GM12874 (cell line): ENCODE data around the gene TNNT2.

Experiments used
- CTCF ChIP-seq: IDR thresholded peaks from 2 replicates; pipeline ENCODE4 v1.5.1; 2011; ENCODE audit warnings: low read depth, mild to moderate bottlenecking, control low read depth, low read length, moderate library complexity; ENCODE audit not compliant: insufficient read depth

Gene TNNT2

GRCh38 chr1:201376107-201376463 is 1.4 kb downstream of the TNNT2 start:
- no peak for TF ChIP-seq CTCF

GRCh38 chr1:201375169-201375568 is 2.3 kb downstream of the TNNT2 start:
- TF ChIP-seq CTCF, result no peak

- no peak for TF ChIP-seq CTCF
These were observed 3.1 kb downstream of the TNNT2 start for GRCh38 chr1:201374364-201374763.

GRCh38 chr1:201371792-201372191 is 5.7 kb downstream of the TNNT2 start:
- TF ChIP-seq CTCF, result no peak

- no peak for TF ChIP-seq CTCF
These were observed 6.2 kb downstream of the TNNT2 start for GRCh38 chr1:201371276-201371675.

GRCh38 chr1:201370500-201370899 is 7.0 kb downstream of the TNNT2 start:
- TF ChIP-seq CTCF, result no peak

GRCh38 chr1:201369209-201369608 is 8.3 kb downstream of the TNNT2 start:
- TF ChIP-seq CTCF, result no peak

- no peak for TF ChIP-seq CTCF
These were observed 10.8 kb downstream of the TNNT2 start for GRCh38 chr1:201366696-201367095.
